H9 (cell line): Measurements from ENCODE around the gene AKAP12. TPM values are rescaled to one million over a fixed set of nuclear protein-coding genes. Genes with fewer than 3 reads are reported as not detected.
A peak's percentile ranks its signal among the peaks of the same experiment; 100 is the strongest.

Source experiments
- DNase-seq: peaks from one replicate; pipeline ENCODE4 v3.0.0-alpha.2; 2017
- H2AFZ ChIP-seq: one replicate; pipeline ENCODE4 v1.6.1; 2013; ENCODE audit warnings: mild to moderate bottlenecking, low read length, control low read depth, moderate library complexity
- H2AK5ac ChIP-seq: 2 replicates; pipeline ENCODE4 v1.6.1; 2013; ENCODE audit warnings: low read length, control low read depth, mixed read lengths; ENCODE audit not compliant: insufficient read length
- H2BK120ac ChIP-seq: one replicate; pipeline ENCODE4 v1.6.1; 2013; ENCODE audit warnings: low read depth, mild to moderate bottlenecking, low read length, control low read depth, inconsistent platforms; ENCODE audit not compliant: poor library complexity, severe bottlenecking
- H2BK12ac ChIP-seq: 2 replicates; pipeline ENCODE4 v1.6.1; 2013; ENCODE audit warnings: low read length, control low read depth, mixed read lengths, low read depth; ENCODE audit not compliant: insufficient read length
- H2BK15ac ChIP-seq: 2 replicates; pipeline ENCODE4 v1.6.1; 2013; ENCODE audit warnings: low read depth, low read length, control low read depth
- H2BK20ac ChIP-seq: one replicate; pipeline ENCODE4 v1.6.1; 2013; ENCODE audit warnings: low read depth, mild to moderate bottlenecking, low read length, control low read depth, inconsistent platforms; ENCODE audit not compliant: poor library complexity, severe bottlenecking
- H2BK5ac ChIP-seq: 2 replicates; pipeline ENCODE4 v1.6.1; 2013; ENCODE audit warnings: low read length, control low read depth, mixed read lengths; ENCODE audit not compliant: insufficient read length
- H3K14ac ChIP-seq: 2 replicates; pipeline ENCODE4 v1.6.1; 2013; ENCODE audit warnings: low read length, control low read depth; ENCODE audit not compliant: insufficient read depth
- H3K18ac ChIP-seq: 2 replicates; pipeline ENCODE4 v1.6.1; 2013; ENCODE audit warnings: low read depth, mild to moderate bottlenecking, mixed read lengths, low read length, control low read depth; ENCODE audit not compliant: insufficient read length
- H3K23ac ChIP-seq: 2 replicates; pipeline ENCODE4 v1.6.1; 2013; ENCODE audit warnings: low read length, control low read depth, mixed read lengths, low read depth; ENCODE audit not compliant: insufficient read length
- H3K23me2 ChIP-seq: 2 replicates; pipeline ENCODE4 v1.6.1; 2013; ENCODE audit warnings: low read depth, mild to moderate bottlenecking, mixed read lengths, low read length, control low read depth; ENCODE audit not compliant: insufficient read length, poor library complexity, severe bottlenecking
- H3K27ac ChIP-seq: 2 replicates; pipeline ENCODE4 v1.5.1; 2013; ENCODE audit warnings: low read length, control low read depth, mixed read lengths, low read depth; ENCODE audit not compliant: insufficient read length
- H3K27me3 ChIP-seq: 2 replicates; pipeline ENCODE4 v1.6.1; 2013; ENCODE audit warnings: low read length, control low read depth, inconsistent platforms; ENCODE audit not compliant: insufficient read depth
- H3K4ac ChIP-seq: 2 replicates; pipeline ENCODE4 v1.6.1; 2013; ENCODE audit warnings: low read depth, mild to moderate bottlenecking, control low read depth, inconsistent platforms, low read length, moderate library complexity
- H3K4me1 ChIP-seq: 2 replicates; pipeline ENCODE4 v1.6.1; 2013; ENCODE audit warnings: low read length, control low read depth, inconsistent platforms; ENCODE audit not compliant: insufficient read depth
- H3K4me2 ChIP-seq: 2 replicates; pipeline ENCODE4 v1.6.1; 2013; ENCODE audit warnings: low read length, control low read depth, mixed read lengths; ENCODE audit not compliant: insufficient read length, insufficient read depth
- H3K56ac ChIP-seq: 2 replicates; pipeline ENCODE4 v1.6.1; 2013; ENCODE audit warnings: low read depth, mild to moderate bottlenecking, mixed read lengths, low read length, control low read depth; ENCODE audit not compliant: insufficient read length
- H3K79me1 ChIP-seq: 2 replicates; pipeline ENCODE4 v1.6.1; 2013; ENCODE audit warnings: low read depth, mild to moderate bottlenecking, moderate library complexity, low read length, control low read depth, inconsistent platforms; ENCODE audit not compliant: insufficient read depth, poor library complexity, severe bottlenecking
- H3K79me2 ChIP-seq: 2 replicates; pipeline ENCODE4 v1.6.1; 2013; ENCODE audit warnings: low read length, control low read depth, inconsistent platforms; ENCODE audit not compliant: insufficient read depth
- H3K9ac ChIP-seq: 2 replicates; pipeline ENCODE4 v1.6.1; 2013; ENCODE audit warnings: low read length, control low read depth, mixed read lengths; ENCODE audit not compliant: insufficient read length; ENCODE audit errors: extremely low read depth
- H3K9me3 ChIP-seq: one replicate; pipeline ENCODE4 v1.6.1; 2013; ENCODE audit warnings: low read depth, low read length, inconsistent platforms; ENCODE audit not compliant: control insufficient read depth
- H3T11ph ChIP-seq: one replicate; pipeline ENCODE4 v1.6.1; 2013; ENCODE audit warnings: mild to moderate bottlenecking, low read length, control low read depth, inconsistent platforms
- H4K20me1 ChIP-seq: one replicate; pipeline ENCODE4 v1.6.1; 2013; ENCODE audit not compliant: control insufficient read depth, insufficient read length, insufficient read depth
- H4K5ac ChIP-seq: 2 replicates; pipeline ENCODE4 v1.6.1; 2013; ENCODE audit warnings: low read depth, mild to moderate bottlenecking, mixed read lengths, low read length, control low read depth; ENCODE audit not compliant: insufficient read length
- H4K8ac ChIP-seq: replicated peaks from 2 replicates; pipeline ENCODE4 v1.6.1; 2013; ENCODE audit warnings: low read length, control low read depth, mixed read lengths, low read depth; ENCODE audit not compliant: insufficient read length
- H4K91ac ChIP-seq: 2 replicates; pipeline ENCODE4 v1.6.1; 2013; ENCODE audit warnings: low read depth, mild to moderate bottlenecking, moderate library complexity, mixed read lengths, low read length, control low read depth; ENCODE audit not compliant: insufficient read length
- H3K27ac Mint-ChIP-seq, 3 experiments: 2 replicates in 2 of 3; 3 replicates in 1 of 3; pipeline ENCODE4 v1.8.0; 2020 to 2021; ENCODE audit warnings: mixed read lengths in 3 of 3, mild to moderate bottlenecking in 1 of 3, moderate library complexity in 1 of 3
- H3K27me3 Mint-ChIP-seq: 2 replicates; pipeline ENCODE4 v1.8.0; 2021; ENCODE audit warnings: low read depth, mild to moderate bottlenecking, moderate library complexity, mixed read lengths
- H3K36me3 Mint-ChIP-seq, 3 experiments: 2 replicates in 2 of 3; 3 replicates in 1 of 3; pipeline ENCODE4 v1.8.0; 2020 to 2021; ENCODE audit warnings: low read depth in 3 of 3, mixed read lengths in 3 of 3; ENCODE audit not compliant: insufficient read depth in 1 of 3
- H3K4me1 Mint-ChIP-seq, 2 experiments: 2 replicates each; pipeline ENCODE4 v1.8.0; 2020; ENCODE audit warnings: mixed read lengths in 2 of 2
- H3K4me3 Mint-ChIP-seq, 2 experiments: 2 replicates in 1 of 2; 3 replicates in 1 of 2; pipeline ENCODE4 v1.8.0; 2020 to 2021; ENCODE audit warnings: mild to moderate bottlenecking in 2 of 2, mixed read lengths in 2 of 2, moderate library complexity in 1 of 2
- H3K9me3 Mint-ChIP-seq, 2 experiments: 2 replicates in 1 of 2; 3 replicates in 1 of 2; pipeline ENCODE4 v1.8.0; 2020; ENCODE audit warnings: mild to moderate bottlenecking in 2 of 2, mixed read lengths in 2 of 2, moderate library complexity in 1 of 2
- WGBS: extraction: QIAGEN DNeasy Blood & Tissue Kit; methylation state at CpG from one replicate; pipeline ENCODE4 v1.1.7; 2013; ENCODE audit warnings: missing lambda C conversion rate, low lambda C conversion rate, mixed read lengths; ENCODE audit not compliant: insufficient read length; ENCODE audit errors: extremely low coverage; 5-methylcytosine and 5-hydroxymethylcytosine counted together
- total RNA-seq: library from RNA; stranded (reverse); gene quantifications from 2 replicates; pipeline ENCODE4 v1.2.1, GENCODE V29; 2021
- TF ChIP-seq, protein P1 (sequence below): fragments of 200-600 bp; sonication (generic); conservative IDR thresholded peaks from 3 replicates; pipeline ENCODE4 v1.8.0; 2021; ENCODE audit warnings: antibody characterized with exemption, mild to moderate bottlenecking

Gene AKAP12
- total RNA-seq, 1 experiment from 2014 or later, result 52.3 TPM

DNA sequence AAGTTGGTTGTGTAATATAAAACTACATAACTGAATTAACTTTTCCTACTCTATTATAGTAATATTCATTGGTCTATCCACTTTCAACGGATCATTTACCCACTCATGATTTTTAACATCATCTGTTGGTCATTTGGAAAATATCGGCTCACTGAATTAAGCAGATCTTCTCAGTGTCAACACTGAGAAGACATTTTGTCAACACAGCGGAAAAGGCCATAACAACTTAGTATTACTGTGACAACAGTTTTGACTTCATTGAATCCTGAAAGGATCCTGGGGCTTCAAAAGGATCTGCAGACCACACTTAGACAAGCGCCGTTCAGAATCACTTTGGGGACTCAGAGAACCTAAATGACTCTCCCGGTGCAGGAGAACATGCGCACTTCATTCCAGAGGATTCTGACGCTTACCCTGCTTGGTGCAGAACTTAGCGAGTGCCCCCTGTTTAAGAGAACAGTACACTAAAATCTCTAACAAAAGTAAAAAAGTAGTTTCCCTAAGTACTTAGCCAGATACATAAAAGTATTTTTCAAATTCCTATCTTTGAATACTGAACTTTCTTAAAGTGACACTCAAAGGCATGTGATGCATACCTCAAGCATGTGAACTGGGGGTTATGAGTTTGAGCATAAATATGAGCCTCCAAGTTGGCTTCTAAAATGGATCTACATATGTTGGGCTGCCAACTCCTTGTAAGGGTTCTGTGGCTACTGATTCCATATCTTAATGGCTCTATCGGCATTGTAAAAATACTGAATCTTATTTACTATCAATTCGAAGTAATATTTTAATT is 147.6 kb downstream of the AKAP12 start:
- Histone ChIP-seq H3K23ac (no peak overlapping the region), H3K4me1 (no peaks in the 10 kb centered on the region; the same call in 1 of the 2 replicates), H2BK12ac (no peak overlapping the region), H3K79me1 (peaks cover 3% of the 10 kb centered on the region), H3K9me3 (no peaks in the 10 kb centered on the region), H4K91ac (no peak overlapping the region), H2AFZ (no peak overlapping the region), H3K9ac (no peak overlapping the region), H3K4ac (no peak overlapping the region), H2BK5ac (no peak overlapping the region), H2AK5ac (no peak overlapping the region), H2BK20ac (no peak overlapping the region), H3K4me2 (no peak overlapping the region), H3K56ac (no peak overlapping the region), H3T11ph (no peak overlapping the region), H3K14ac (no peak overlapping the region), H3K79me2 (peaks cover 13% of the 10 kb centered on the region; the same call in 1 of the 2 replicates), H4K5ac (no peak overlapping the region), H3K27me3 (no peaks in the 10 kb centered on the region), H4K20me1 (no peaks in the 10 kb centered on the region), H3K23me2 (peaks cover 8% of the 10 kb centered on the region), H3K27ac (no peak overlapping the region), H2BK15ac (no peak overlapping the region), H3K18ac (no peak overlapping the region), H4K8ac (no peak overlapping the region), H2BK120ac (no peak overlapping the region)
- TF ChIP-seq, protein P1, sequence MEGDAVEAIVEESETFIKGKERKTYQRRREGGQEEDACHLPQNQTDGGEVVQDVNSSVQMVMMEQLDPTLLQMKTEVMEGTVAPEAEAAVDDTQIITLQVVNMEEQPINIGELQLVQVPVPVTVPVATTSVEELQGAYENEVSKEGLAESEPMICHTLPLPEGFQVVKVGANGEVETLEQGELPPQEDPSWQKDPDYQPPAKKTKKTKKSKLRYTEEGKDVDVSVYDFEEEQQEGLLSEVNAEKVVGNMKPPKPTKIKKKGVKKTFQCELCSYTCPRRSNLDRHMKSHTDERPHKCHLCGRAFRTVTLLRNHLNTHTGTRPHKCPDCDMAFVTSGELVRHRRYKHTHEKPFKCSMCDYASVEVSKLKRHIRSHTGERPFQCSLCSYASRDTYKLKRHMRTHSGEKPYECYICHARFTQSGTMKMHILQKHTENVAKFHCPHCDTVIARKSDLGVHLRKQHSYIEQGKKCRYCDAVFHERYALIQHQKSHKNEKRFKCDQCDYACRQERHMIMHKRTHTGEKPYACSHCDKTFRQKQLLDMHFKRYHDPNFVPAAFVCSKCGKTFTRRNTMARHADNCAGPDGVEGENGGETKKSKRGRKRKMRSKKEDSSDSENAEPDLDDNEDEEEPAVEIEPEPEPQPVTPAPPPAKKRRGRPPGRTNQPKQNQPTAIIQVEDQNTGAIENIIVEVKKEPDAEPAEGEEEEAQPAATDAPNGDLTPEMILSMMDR, result no peak
- no peak overlapping the region; a peak in 1 of 5 replicates for H3K4me3 Mint-ChIP-seq
- peaks cover 9 to 19% of the 10 kb centered on the region in 2 experiments for H3K4me1 Mint-ChIP-seq
- no peak for DNase-seq
- H3K9me3 Mint-ChIP-seq, result no peaks in the 10 kb centered on the region
- peak overlapping the region in 2 of 3 experiments; percentile 19 to 63; a peak in 1 of 7 replicates for H3K27ac Mint-ChIP-seq
- H3K36me3 Mint-ChIP-seq, result peaks cover 0 to 10% (median 4%) of the 10 kb centered on the region in 3 experiments; a peak in 4 of 7 replicates
- WGBS, result no CpG with 5 or more reads among the region's 11 CpGs
- no peaks in the 10 kb centered on the region for H3K27me3 Mint-ChIP-seq
